ENCODE results near the gene TRDMT1. TPM values are rescaled to one million over a fixed set of nuclear protein-coding genes. Genes with fewer than 3 reads are reported as not detected.

Gene TRDMT1
- total RNA-seq, 1 experiment from 2014 or later = 20.2 TPM

DNA sequence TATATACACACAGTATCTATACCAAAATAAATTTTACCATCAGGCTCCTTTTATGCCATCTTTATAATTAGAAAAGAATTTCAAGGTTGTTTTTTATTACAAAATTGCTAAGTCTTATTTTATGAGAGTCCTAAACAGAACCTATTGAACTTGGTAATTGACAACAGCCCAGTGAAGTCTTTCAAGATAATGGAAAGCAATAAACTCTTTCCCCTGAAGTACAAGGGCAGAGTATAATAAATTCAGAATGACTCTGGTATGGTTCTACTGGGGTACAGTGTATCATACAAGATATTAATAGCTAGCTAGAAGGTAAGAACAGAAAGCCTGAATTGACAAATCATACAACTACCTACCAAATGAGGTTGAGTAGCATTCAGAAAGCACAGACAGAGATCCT is 45.6 kb downstream of the TRDMT1 start:
- no peak overlapping the region for H2BK120ac ChIP-seq (ENCODE audit: low read depth, low read length, poor library complexity, severe bottlenecking)
- no peaks in the 10 kb centered on the region for H3K23me2 ChIP-seq (ENCODE audit: insufficient read length, low read depth, low read length, poor library complexity, severe bottlenecking)
- H4K20me1 ChIP-seq (ENCODE audit: control insufficient read depth, insufficient read depth, insufficient read length) = no peaks in the 10 kb centered on the region
- no peak overlapping the region for H3K18ac ChIP-seq (ENCODE audit: insufficient read length, low read depth, low read length)
- H3K14ac ChIP-seq (ENCODE audit: insufficient read depth, low read length) = no peak overlapping the region
- no peaks in the 10 kb centered on the region for H3K4me1 ChIP-seq (ENCODE audit: insufficient read depth, low read length)
- no peak overlapping the region for H2BK15ac ChIP-seq (ENCODE audit: low read depth, low read length)
- no peaks in the 10 kb centered on the region for H3K9me3 Mint-ChIP-seq
- no peaks in the 10 kb centered on the region for H3K79me1 ChIP-seq (ENCODE audit: insufficient read depth, low read depth, low read length, poor library complexity, severe bottlenecking)
- no peak overlapping the region for H2AK5ac ChIP-seq (ENCODE audit: insufficient read length, low read length)
- H3K79me2 ChIP-seq (ENCODE audit: insufficient read depth, low read length) = no peaks in the 10 kb centered on the region
- no peaks in the 10 kb centered on the region for H3K27me3 Mint-ChIP-seq (ENCODE audit: low read depth)
- no peak overlapping the region for H4K8ac ChIP-seq (replicated peaks; ENCODE audit: insufficient read length, low read depth, low read length)
- no peaks in the 10 kb centered on the region for H3K27me3 ChIP-seq (ENCODE audit: insufficient read depth, low read length)
- H3T11ph ChIP-seq (ENCODE audit: low read length) = no peak overlapping the region
- no peak for DNase-seq
- H2AFZ ChIP-seq (ENCODE audit: low read length) = no peak overlapping the region
- no peak overlapping the region for H2BK5ac ChIP-seq (ENCODE audit: insufficient read length, low read length)
- no peak overlapping the region for H3K56ac ChIP-seq (ENCODE audit: insufficient read length, low read depth, low read length)
- no peak overlapping the region for H3K4ac ChIP-seq (ENCODE audit: low read depth, low read length)
- H2BK12ac ChIP-seq (ENCODE audit: insufficient read length, low read depth, low read length) = no peak overlapping the region
- no peak overlapping the region for H3K4me3 Mint-ChIP-seq
- no peak overlapping the region for H3K27ac Mint-ChIP-seq
- no peaks in the 10 kb centered on the region for H3K36me3 Mint-ChIP-seq (ENCODE audit: insufficient read depth in 1 of 3, low read depth in 3 of 3)
- no peak overlapping the region for H2BK20ac ChIP-seq (ENCODE audit: low read depth, low read length, poor library complexity, severe bottlenecking)
- H3K9ac ChIP-seq (ENCODE audit: extremely low read depth, insufficient read length, low read length) = no peak overlapping the region
- TF ChIP-seq, protein P1, sequence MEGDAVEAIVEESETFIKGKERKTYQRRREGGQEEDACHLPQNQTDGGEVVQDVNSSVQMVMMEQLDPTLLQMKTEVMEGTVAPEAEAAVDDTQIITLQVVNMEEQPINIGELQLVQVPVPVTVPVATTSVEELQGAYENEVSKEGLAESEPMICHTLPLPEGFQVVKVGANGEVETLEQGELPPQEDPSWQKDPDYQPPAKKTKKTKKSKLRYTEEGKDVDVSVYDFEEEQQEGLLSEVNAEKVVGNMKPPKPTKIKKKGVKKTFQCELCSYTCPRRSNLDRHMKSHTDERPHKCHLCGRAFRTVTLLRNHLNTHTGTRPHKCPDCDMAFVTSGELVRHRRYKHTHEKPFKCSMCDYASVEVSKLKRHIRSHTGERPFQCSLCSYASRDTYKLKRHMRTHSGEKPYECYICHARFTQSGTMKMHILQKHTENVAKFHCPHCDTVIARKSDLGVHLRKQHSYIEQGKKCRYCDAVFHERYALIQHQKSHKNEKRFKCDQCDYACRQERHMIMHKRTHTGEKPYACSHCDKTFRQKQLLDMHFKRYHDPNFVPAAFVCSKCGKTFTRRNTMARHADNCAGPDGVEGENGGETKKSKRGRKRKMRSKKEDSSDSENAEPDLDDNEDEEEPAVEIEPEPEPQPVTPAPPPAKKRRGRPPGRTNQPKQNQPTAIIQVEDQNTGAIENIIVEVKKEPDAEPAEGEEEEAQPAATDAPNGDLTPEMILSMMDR (conservative IDR thresholded peaks at IDR 0.05) = no peak
- no peaks in the 10 kb centered on the region for H3K9me3 ChIP-seq (ENCODE audit: control insufficient read depth, low read depth, low read length)
- H3K4me2 ChIP-seq (ENCODE audit: insufficient read depth, insufficient read length, low read length) = no peak overlapping the region
- no peak overlapping the region for H3K23ac ChIP-seq (ENCODE audit: insufficient read length, low read depth, low read length)
- H3K4me1 Mint-ChIP-seq = no peaks in the 10 kb centered on the region
- no peak overlapping the region for H4K91ac ChIP-seq (ENCODE audit: insufficient read length, low read depth, low read length)
- no peak overlapping the region for H3K27ac ChIP-seq (ENCODE audit: insufficient read length, low read depth, low read length)
- H4K5ac ChIP-seq (ENCODE audit: insufficient read length, low read depth, low read length) = no peak overlapping the region

Data from H9 (cell line).